Skeletal muscle tissue (tissue), 4 donors: Measurements from ENCODE around the gene RABL2B. TPM values are rescaled to one million over a fixed set of nuclear protein-coding genes. Genes with fewer than 3 reads are reported as not detected.
"Not testable (repeated sequence)": the region's sequence is repeated elsewhere in the genome, so short reads cannot be mapped to it uniquely, and the experiment has no call there.

Experiments
- H3K27ac ChIP-seq: one replicate; pipeline ENCODE4 v1.7.0; 2013; ENCODE audit warnings: mild to moderate bottlenecking, low read depth, low read length, inconsistent platforms
- H3K27me3 ChIP-seq, 3 donors: one replicate each; pipeline ENCODE4 v1.7.0; 2013; ENCODE audit warnings: low read length in 3 of 3; ENCODE audit not compliant: control insufficient read depth in 3 of 3, insufficient read depth in 3 of 3
- H3K36me3 ChIP-seq, 3 donors: one replicate each; pipeline ENCODE4 v1.7.0; 2013; ENCODE audit warnings: low read length in 3 of 3; ENCODE audit not compliant: control insufficient read depth in 3 of 3, insufficient read depth in 3 of 3
- H3K4me1 ChIP-seq, 3 donors: one replicate each; pipeline ENCODE4 v1.7.0; 2013; ENCODE audit warnings: low read length in 3 of 3, mild to moderate bottlenecking in 3 of 3; ENCODE audit not compliant: control insufficient read depth in 3 of 3, insufficient read depth in 3 of 3
- H3K4me3 ChIP-seq, 3 donors: one replicate each; pipeline ENCODE4 v1.7.0; 2013; ENCODE audit warnings: low read length in 3 of 3
- H3K9ac ChIP-seq, 3 donors: one replicate each; pipeline ENCODE4 v1.7.0; 2013; ENCODE audit warnings: low read length in 3 of 3, mild to moderate bottlenecking in 3 of 3, moderate library complexity in 2 of 3, low read depth in 1 of 3
- H3K9me3 ChIP-seq, 3 donors: one replicate each; pipeline ENCODE4 v1.7.0; 2013; ENCODE audit warnings: low read length in 3 of 3; ENCODE audit not compliant: control insufficient read depth in 3 of 3
- total RNA-seq: library from RNA; depleted of rRNA; stranded (reverse); fragments of >200 nt; gene quantifications from one replicate; pipeline ENCODE4 v1.2.3, GENCODE V29; 2014
- donor health status: Osteomylitis.

The RABL2B gene
- total RNA-seq, 1 donor from 2014 or later = 3.7 TPM

GRCh38 chr22:50759597-50760341 lies 23.7 kb downstream of the RABL2B start:
- H3K4me1 ChIP-seq, H3K4me3 ChIP-seq, H3K27ac ChIP-seq: not testable (repeated sequence)

GRCh38 chr22:50756949-50757491 lies 26.4 kb downstream of the RABL2B start:
- H3K27ac ChIP-seq, H3K9ac ChIP-seq, H3K9me3 ChIP-seq, H3K27me3 ChIP-seq, H3K4me1 ChIP-seq, H3K36me3 ChIP-seq: not testable (repeated sequence)
- H3K4me3 ChIP-seq = peak overlapping the region in 2 of 3 donors; percentile 67 to 68

More at GRCh38 chr22:50759597-50760341, 23.7 kb downstream of the RABL2B start:
- H3K9me3 ChIP-seq, H3K9ac ChIP-seq, H3K36me3 ChIP-seq, H3K27me3 ChIP-seq: not testable (repeated sequence)

GRCh38 chr22:50756406-50756805 lies 27.0 kb downstream of the RABL2B start:
- H3K4me1 ChIP-seq, H3K36me3 ChIP-seq, H3K27ac ChIP-seq, H3K9ac ChIP-seq, H3K4me3 ChIP-seq, H3K27me3 ChIP-seq, H3K9me3 ChIP-seq: not testable (repeated sequence)

- H3K4me3 ChIP-seq, H3K9ac ChIP-seq, H3K4me1 ChIP-seq, H3K9me3 ChIP-seq, H3K27ac ChIP-seq, H3K36me3 ChIP-seq, H3K27me3 ChIP-seq: not testable (repeated sequence)
Observed at GRCh38 chr22:50755251-50755650, 28.2 kb downstream of the RABL2B start.

- not testable (repeated sequence) for H3K9me3 ChIP-seq, H3K9ac ChIP-seq, H3K4me1 ChIP-seq, H3K36me3 ChIP-seq, H3K27ac ChIP-seq, H3K27me3 ChIP-seq, H3K4me3 ChIP-seq
Observed at GRCh38 chr22:50749302-50750074, 33.9 kb downstream of the RABL2B start.

- not testable (repeated sequence) for H3K9ac ChIP-seq, H3K36me3 ChIP-seq, H3K4me3 ChIP-seq, H3K27me3 ChIP-seq, H3K9me3 ChIP-seq, H3K27ac ChIP-seq, H3K4me1 ChIP-seq
Observed at GRCh38 chr22:50748630-50749029, 34.8 kb downstream of the RABL2B start.

- not testable (repeated sequence) for H3K27ac ChIP-seq, H3K9me3 ChIP-seq, H3K4me1 ChIP-seq, H3K36me3 ChIP-seq, H3K27me3 ChIP-seq, H3K4me3 ChIP-seq, H3K9ac ChIP-seq
Observed at GRCh38 chr22:50747521-50747920, 35.9 kb downstream of the RABL2B start.

GRCh38 chr22:50744424-50744823 lies 39.0 kb downstream of the RABL2B start:
- H3K4me1 ChIP-seq, H3K4me3 ChIP-seq, H3K9ac ChIP-seq, H3K27ac ChIP-seq, H3K9me3 ChIP-seq, H3K36me3 ChIP-seq, H3K27me3 ChIP-seq: not testable (repeated sequence)

- H3K36me3 ChIP-seq, H3K4me1 ChIP-seq, H3K9ac ChIP-seq, H3K27me3 ChIP-seq, H3K4me3 ChIP-seq, H3K9me3 ChIP-seq, H3K27ac ChIP-seq: not testable (repeated sequence)
Observed at GRCh38 chr22:50740714-50741113, 42.7 kb downstream of the RABL2B start.

- Histone ChIP-seq H3K4me3 (no peak overlapping the region), H3K9me3 (no peaks in the 10 kb centered on the region), H3K27me3 (peaks cover 0 to 16% (median 3%) of the 10 kb centered on the region in 3 donors), H3K36me3 (no peaks in the 10 kb centered on the region), H3K27ac (no peak overlapping the region), H3K4me1 (no peaks in the 10 kb centered on the region), H3K9ac (no peak overlapping the region)
Observed at GRCh38 chr22:50739894-50740293, 43.5 kb downstream of the RABL2B start.
